Measurements from ENCODE around the gene SLC25A29. TPM values are rescaled to one million over a fixed set of nuclear protein-coding genes. Genes with fewer than 3 reads are reported as not detected.
A peak's percentile ranks its signal among the peaks of the same experiment; 100 is the strongest.
"Not testable (repeated sequence)": the region's sequence is repeated elsewhere in the genome, so short reads cannot be mapped to it uniquely, and the experiment has no call there.

The SLC25A29 gene
- total and polyA plus RNA-seq, 4 donors: 3.9 to 56.6 (median 42.0) TPM

- not testable (repeated sequence) for H3K27me3 ChIP-seq (ENCODE audit: control insufficient read depth in 1 of 2, insufficient read depth in 2 of 2, low read length in 1 of 2); DNase-seq; ATAC-seq (ENCODE audit: low FRiP score); H3K4me1 ChIP-seq (ENCODE audit: control insufficient read depth in 1 of 2, insufficient read depth in 2 of 2, low read length in 2 of 2); H3K27ac ChIP-seq (ENCODE audit: low read depth in 1 of 2, low read length in 2 of 2); H3K4me3 ChIP-seq (ENCODE audit: low read length in 2 of 2); H3K9me3 ChIP-seq (ENCODE audit: control insufficient read depth, low read length); H3K36me3 ChIP-seq (ENCODE audit: control insufficient read depth in 1 of 2, insufficient read depth in 2 of 2, low read length in 1 of 2)
- 87 to 91% methylated on average over 6 of the region's 6 CpGs for WGBS, 2 donors
- intact Hi-C loops (cut with DNase I): loop anchor here (5.0 kb wide), 2 partner anchors 69 to 71 kb away; partner anchors contain the start of genes WDR25 (in 2 of the 2) and YY1 (in 1 of the 2)
Observed at GRCh38 chr14:100308427-100308792, 2.2 kb upstream of the SLC25A29 start.

- H3K27ac ChIP-seq (ENCODE audit: low read depth in 1 of 2, low read length in 2 of 2): no peak overlapping the region
- H3K27me3 ChIP-seq (ENCODE audit: control insufficient read depth in 1 of 2, insufficient read depth in 2 of 2, low read length in 1 of 2): no peaks in the 10 kb centered on the region
- H3K36me3 ChIP-seq (ENCODE audit: control insufficient read depth in 1 of 2, insufficient read depth in 2 of 2, low read length in 1 of 2): no peaks in the 10 kb centered on the region
- H3K9me3 ChIP-seq (ENCODE audit: control insufficient read depth, low read length): no peaks in the 10 kb centered on the region
- 83 to 84% methylated on average over 5 of the region's 5 CpGs for WGBS, 2 donors
- H3K4me1 ChIP-seq (ENCODE audit: control insufficient read depth in 1 of 2, insufficient read depth in 2 of 2, low read length in 2 of 2): no peaks in the 10 kb centered on the region
- no peak overlapping the region for H3K4me3 ChIP-seq (ENCODE audit: low read length in 2 of 2)
- ATAC-seq (ENCODE audit: low FRiP score) (no peak), DNase-seq (no peak)
- intact Hi-C loops (cut with DNase I): loop anchor here (5.0 kb wide), 2 partner anchors 69 to 71 kb away; partner anchors contain the start of genes WDR25 (in 2 of the 2) and YY1 (in 1 of the 2)
Observed at GRCh38 chr14:100307766-100308426, 1.7 kb upstream of the SLC25A29 start.

DNA sequence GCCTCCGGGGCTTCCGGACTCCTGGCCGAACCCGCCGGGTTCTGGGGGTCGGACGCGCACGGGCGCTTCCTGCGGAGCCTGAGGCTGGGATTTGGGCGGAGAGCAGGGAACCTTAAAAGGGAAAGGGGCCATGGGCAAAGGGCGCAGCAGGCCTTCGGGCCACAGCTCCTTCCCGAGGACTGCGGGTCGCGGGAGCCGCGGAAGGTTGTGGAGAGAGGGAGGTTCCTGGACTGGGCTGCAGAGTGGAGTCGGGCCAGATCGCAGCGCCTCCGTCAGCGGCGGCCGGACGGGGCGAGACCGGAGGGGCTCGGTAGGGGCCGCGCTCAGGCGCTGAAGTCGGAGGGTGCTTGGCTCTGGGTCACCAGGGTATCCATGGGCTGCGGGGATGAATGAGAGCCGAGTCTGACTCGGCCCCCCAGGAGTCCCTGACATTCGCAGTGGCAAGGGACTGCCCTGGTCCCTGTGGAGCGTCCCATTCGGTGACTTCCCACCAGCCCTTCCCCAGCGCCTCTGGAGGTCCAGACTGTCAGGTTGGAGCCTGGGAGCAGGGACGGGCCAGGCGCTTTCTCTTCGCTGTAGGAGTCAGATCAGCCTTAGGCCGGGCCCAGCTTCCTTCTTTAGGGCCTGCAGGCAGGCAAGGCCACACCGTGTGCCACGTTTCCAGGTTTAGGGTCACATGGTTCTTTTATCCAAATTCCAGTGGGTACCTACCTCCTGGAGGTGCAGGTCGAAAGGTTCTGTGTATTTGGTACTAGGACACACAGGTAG lies 938 bp upstream of the SLC25A29 start:
- DNase-seq: peak in 1 of 2 donors; percentile 80
- H3K4me1 ChIP-seq (ENCODE audit: control insufficient read depth in 1 of 2, insufficient read depth in 2 of 2, low read length in 2 of 2): no peaks in the 10 kb centered on the region
- H3K27ac ChIP-seq (ENCODE audit: low read depth in 1 of 2, low read length in 2 of 2): no peak overlapping the region
- H3K36me3 ChIP-seq (ENCODE audit: control insufficient read depth in 1 of 2, insufficient read depth in 2 of 2, low read length in 1 of 2): no peaks in the 10 kb centered on the region
- H3K4me3 ChIP-seq (ENCODE audit: low read length in 2 of 2): peak overlapping the region; percentile 38 to 87
- intact Hi-C loops (cut with DNase I): loop anchor here (5.0 kb wide), 2 partner anchors 70 kb away; partner anchors contain the start of genes WDR25 (in 2 of the 2) and YY1 (in 1 of the 2)
- ATAC-seq (ENCODE audit: low FRiP score): peak; percentile 39
- H3K9me3 ChIP-seq (ENCODE audit: control insufficient read depth, low read length): no peaks in the 10 kb centered on the region
- H3K27me3 ChIP-seq (ENCODE audit: control insufficient read depth in 1 of 2, insufficient read depth in 2 of 2, low read length in 1 of 2): no peaks in the 10 kb centered on the region
- 10 to 11% methylated on average over 45 to 49 of the region's 49 CpGs for WGBS, 2 donors

DNA sequence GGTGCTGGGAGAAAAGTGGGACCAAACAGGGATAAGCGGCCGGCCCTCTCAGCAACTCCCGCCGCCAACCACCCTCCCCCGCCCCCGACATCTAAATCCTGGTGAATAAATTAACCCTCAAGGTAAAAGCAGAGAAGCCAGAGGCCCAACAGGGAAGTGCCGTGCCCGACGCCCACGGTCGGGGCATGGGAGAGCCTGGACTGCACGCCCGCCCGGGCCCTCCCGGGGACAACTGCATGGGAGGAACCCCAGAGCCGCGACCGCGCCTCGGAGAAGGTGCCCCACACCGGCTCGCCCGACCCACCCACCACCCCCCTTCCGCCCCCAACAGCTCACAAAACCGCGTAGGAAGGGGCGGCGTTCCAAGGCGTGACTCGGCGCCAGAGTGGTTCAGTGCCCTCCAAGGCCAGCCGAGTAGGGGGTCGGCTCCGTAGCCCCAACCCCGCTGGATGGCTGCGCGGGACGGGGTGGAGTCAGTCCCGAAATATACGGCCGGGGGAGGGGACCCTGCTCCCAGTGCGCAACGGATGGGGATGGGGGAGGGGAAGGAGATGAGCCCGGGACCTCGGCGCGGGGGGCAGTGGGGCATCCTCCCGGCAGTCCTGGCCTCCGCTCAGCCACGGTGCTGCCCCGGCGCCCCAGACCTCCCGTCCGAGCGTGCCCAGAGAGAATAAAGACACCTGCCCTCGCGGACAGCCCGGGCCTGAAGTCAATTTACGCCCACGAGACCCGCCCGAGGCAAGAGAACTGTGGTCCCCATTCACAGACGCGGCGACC lies 732 bp downstream of the SLC25A29 start:
- Histone ChIP-seq H3K27ac (ENCODE audit: low read depth in 1 of 2, low read length in 2 of 2) (peak overlapping the region in 1 of 2 donors; percentile 39), H3K4me3 (ENCODE audit: low read length in 2 of 2) (peak overlapping the region; percentile 86 to 87), H3K9me3 (ENCODE audit: control insufficient read depth, low read length) (no peaks in the 10 kb centered on the region), H3K4me1 (ENCODE audit: control insufficient read depth in 1 of 2, insufficient read depth in 2 of 2, low read length in 2 of 2) (no peaks in the 10 kb centered on the region), H3K27me3 (ENCODE audit: control insufficient read depth in 1 of 2, insufficient read depth in 2 of 2, low read length in 1 of 2) (no peaks in the 10 kb centered on the region), H3K36me3 (ENCODE audit: control insufficient read depth in 1 of 2, insufficient read depth in 2 of 2, low read length in 1 of 2) (no peaks in the 10 kb centered on the region)
- intact Hi-C loops (cut with DNase I): loop anchor here (5.0 kb wide), 2 partner anchors 68 to 72 kb away; partner anchors contain the start of genes WDR25 (in 2 of the 2) and YY1 (in 1 of the 2)
- ATAC-seq (ENCODE audit: low FRiP score) (peak; percentile 27), DNase-seq (peak; percentile 67 to 84)
- 0 to 1% methylated on average over 34 to 65 of the region's 65 CpGs for WGBS, 2 donors

GRCh38 chr14:100304825-100305323 lies 1.4 kb downstream of the SLC25A29 start:
- DNase-seq (peak in 1 of 2 donors; percentile 69), ATAC-seq (ENCODE audit: low FRiP score) (no peak)
- Histone ChIP-seq H3K9me3 (ENCODE audit: control insufficient read depth, low read length) (no peaks in the 10 kb centered on the region), H3K27ac (ENCODE audit: low read depth in 1 of 2, low read length in 2 of 2) (peak overlapping the region in 1 of 2 donors; percentile 13), H3K4me3 (ENCODE audit: low read length in 2 of 2) (peak overlapping the region; percentile 86 to 87), H3K4me1 (ENCODE audit: control insufficient read depth in 1 of 2, insufficient read depth in 2 of 2, low read length in 2 of 2) (no peaks in the 10 kb centered on the region), H3K27me3 (ENCODE audit: control insufficient read depth in 1 of 2, insufficient read depth in 2 of 2, low read length in 1 of 2) (no peaks in the 10 kb centered on the region), H3K36me3 (ENCODE audit: control insufficient read depth in 1 of 2, insufficient read depth in 2 of 2, low read length in 1 of 2) (no peaks in the 10 kb centered on the region)
- WGBS, 2 donors: 4 to 7% methylated on average over 21 to 23 of the region's 23 CpGs
- intact Hi-C loops (cut with DNase I): loop anchor here (5.0 kb wide), 2 partner anchors 68 to 72 kb away; partner anchors contain the start of genes WDR25 (in 2 of the 2) and YY1 (in 1 of the 2)

- WGBS, 2 donors: 50 to 51% methylated on average over 4 of the region's 4 CpGs
- H3K27me3 ChIP-seq (ENCODE audit: control insufficient read depth in 1 of 2, insufficient read depth in 2 of 2, low read length in 1 of 2): no peaks in the 10 kb centered on the region
- H3K4me1 ChIP-seq (ENCODE audit: control insufficient read depth in 1 of 2, insufficient read depth in 2 of 2, low read length in 2 of 2): no peaks in the 10 kb centered on the region
- intact Hi-C loops (cut with DNase I): no loop called here
- no peaks in the 10 kb centered on the region for H3K9me3 ChIP-seq (ENCODE audit: control insufficient read depth, low read length)
- H3K4me3 ChIP-seq (ENCODE audit: low read length in 2 of 2): no peak overlapping the region
- H3K36me3 ChIP-seq (ENCODE audit: control insufficient read depth in 1 of 2, insufficient read depth in 2 of 2, low read length in 1 of 2): no peaks in the 10 kb centered on the region
- DNase-seq (no peak), ATAC-seq (ENCODE audit: low FRiP score) (no peak)
- H3K27ac ChIP-seq (ENCODE audit: low read depth in 1 of 2, low read length in 2 of 2): no peak overlapping the region
Observed at GRCh38 chr14:100303925-100304324, 2.3 kb downstream of the SLC25A29 start.

DNA sequence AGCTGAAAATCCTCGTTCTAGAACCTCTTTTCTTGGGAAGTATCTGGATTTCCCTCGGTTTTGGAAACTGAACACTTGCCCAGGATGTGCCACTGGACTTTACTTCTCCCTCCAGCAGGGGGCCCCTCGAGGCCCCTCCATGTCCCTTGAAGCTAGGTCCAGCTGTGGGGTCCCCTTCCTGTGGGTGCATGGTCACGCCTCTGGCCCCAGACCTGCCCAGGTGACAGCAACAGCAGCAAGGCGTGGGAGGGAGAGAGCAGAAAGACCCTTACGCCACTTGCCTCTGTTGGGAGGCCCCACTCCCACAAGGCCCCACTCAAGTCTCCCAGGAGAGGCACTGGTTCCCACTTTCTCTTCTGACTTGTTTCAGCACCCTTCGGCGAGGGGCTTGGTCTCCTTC lies 3.1 kb downstream of the SLC25A29 start:
- intact Hi-C loops (cut with DNase I): no loop called here
- 66 to 68% methylated on average over 8 of the region's 8 CpGs for WGBS, 2 donors
- H3K4me3 ChIP-seq (ENCODE audit: low read length in 2 of 2): no peak overlapping the region
- DNase-seq: no peak
- H3K4me1 ChIP-seq (ENCODE audit: control insufficient read depth in 1 of 2, insufficient read depth in 2 of 2, low read length in 2 of 2): no peaks in the 10 kb centered on the region
- no peaks in the 10 kb centered on the region for H3K9me3 ChIP-seq (ENCODE audit: control insufficient read depth, low read length)
- H3K36me3 ChIP-seq (ENCODE audit: control insufficient read depth in 1 of 2, insufficient read depth in 2 of 2, low read length in 1 of 2): no peaks in the 10 kb centered on the region
- H3K27ac ChIP-seq (ENCODE audit: low read depth in 1 of 2, low read length in 2 of 2): no peak overlapping the region
- ATAC-seq (ENCODE audit: low FRiP score): no peak
- H3K27me3 ChIP-seq (ENCODE audit: control insufficient read depth in 1 of 2, insufficient read depth in 2 of 2, low read length in 1 of 2): no peaks in the 10 kb centered on the region

DNA sequence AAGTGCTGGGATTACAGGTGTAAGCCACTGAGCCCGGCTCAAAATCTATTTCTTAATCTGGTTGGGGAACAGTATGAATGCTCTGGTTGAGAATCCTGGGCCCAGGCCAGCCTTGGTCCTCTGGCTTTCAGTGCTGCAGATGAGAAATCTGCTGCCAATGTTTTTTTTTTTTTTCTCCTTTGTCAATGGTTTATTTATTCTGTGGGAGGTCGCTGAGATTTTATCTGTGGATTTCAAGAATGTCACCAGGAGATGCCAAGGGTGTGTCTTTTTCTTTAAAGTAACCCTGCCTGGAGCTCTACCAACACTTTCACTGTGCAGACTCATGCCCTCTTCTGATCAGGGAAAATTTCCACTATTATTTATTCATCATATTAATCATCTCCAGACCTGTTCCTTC lies 3.6 kb downstream of the SLC25A29 start:
- Histone ChIP-seq H3K27ac (ENCODE audit: low read depth in 1 of 2, low read length in 2 of 2) (no peak overlapping the region), H3K27me3 (ENCODE audit: control insufficient read depth in 1 of 2, insufficient read depth in 2 of 2, low read length in 1 of 2) (no peaks in the 10 kb centered on the region), H3K9me3 (ENCODE audit: control insufficient read depth, low read length) (no peaks in the 10 kb centered on the region), H3K4me3 (ENCODE audit: low read length in 2 of 2) (no peak overlapping the region), H3K36me3 (ENCODE audit: control insufficient read depth in 1 of 2, insufficient read depth in 2 of 2, low read length in 1 of 2) (no peaks in the 10 kb centered on the region), H3K4me1 (ENCODE audit: control insufficient read depth in 1 of 2, insufficient read depth in 2 of 2, low read length in 2 of 2) (no peaks in the 10 kb centered on the region)
- DNase-seq (no peak), ATAC-seq (ENCODE audit: low FRiP score) (no peak)
- intact Hi-C loops (cut with DNase I): no loop called here
- WGBS, 2 donors: 25 to 32% methylated on average over 2 of the region's 2 CpGs

Data from aorta (tissue), 5 donors.